HFFc6 (cell line): ENCODE measurements around the gene ICE1. TPM values are rescaled to one million over a fixed set of nuclear protein-coding genes. Genes with fewer than 3 reads are reported as not detected.

Source experiments
- DNase-seq: peaks from one replicate; pipeline ENCODE4 v3.0.0-alpha.2; 2018
- H3K27ac Mint-ChIP-seq: 2 replicates; pipeline ENCODE4 v1.8.0; 2020; ENCODE audit warnings: mild to moderate bottlenecking, mixed read lengths
- H3K27me3 Mint-ChIP-seq: 2 replicates; pipeline ENCODE4 v1.8.0; 2021; ENCODE audit warnings: mild to moderate bottlenecking, moderate library complexity, mixed read lengths; ENCODE audit not compliant: insufficient read depth
- H3K36me3 Mint-ChIP-seq: 2 replicates; pipeline ENCODE4 v1.8.0; 2021; ENCODE audit warnings: low read depth, mixed read lengths
- H3K4me1 Mint-ChIP-seq: 2 replicates; pipeline ENCODE4 v1.8.0; 2020; ENCODE audit warnings: low read depth, mixed read lengths
- H3K4me3 Mint-ChIP-seq: 2 replicates; pipeline ENCODE4 v1.8.0; 2020; ENCODE audit warnings: mild to moderate bottlenecking, moderate library complexity, mixed read lengths
- H3K9me3 Mint-ChIP-seq: 2 replicates; pipeline ENCODE4 v1.8.0; 2020; ENCODE audit warnings: mild to moderate bottlenecking, mixed read lengths
- CTCF ChIP-seq: fragments of 200-600 bp; sonication (generic); IDR thresholded peaks from 2 replicates; pipeline ENCODE4 v1.5.0; 2021; ENCODE audit warnings: antibody characterized with exemption, mild to moderate bottlenecking
- total RNA-seq, 6 experiments: library from RNA; stranded (reverse); fragmentation: NEBNext Ultra II Directional; extraction: Animal tissue kit (Norgen Biotek cat#: 25700); gene quantifications; 2 replicates in 1 of 6; 3 replicates in 5 of 6; pipeline ENCODE4 v1.2.3, GENCODE V29; 2021

The ICE1 gene
- total RNA-seq, 6 experiments from 2014 or later = 19.7 to 23.8 (median 22.2) TPM

- peaks cover 11% of the 10 kb centered on the region; the same call in 1 of the 2 replicates for H3K4me1 Mint-ChIP-seq
- H3K9me3 Mint-ChIP-seq = no peaks in the 10 kb centered on the region; the same call in 1 of the 2 replicates
- no peak overlapping the region for H3K27ac Mint-ChIP-seq
- H3K4me3 Mint-ChIP-seq = no peak overlapping the region
- DNase-seq = no peak
- H3K27me3 Mint-ChIP-seq = peaks cover 2% of the 10 kb centered on the region
- TF ChIP-seq CTCF = no peak
- no peaks in the 10 kb centered on the region for H3K36me3 Mint-ChIP-seq
These were observed 99.9 kb downstream of the ICE1 start for GRCh38 chr5:5522336-5522735.

GRCh38 chr5:5523066-5523505 is 100.6 kb downstream of the ICE1 start:
- H3K27ac Mint-ChIP-seq = no peak overlapping the region
- H3K9me3 Mint-ChIP-seq = no peaks in the 10 kb centered on the region; the same call in 1 of the 2 replicates
- H3K27me3 Mint-ChIP-seq = peaks cover 2% of the 10 kb centered on the region
- H3K4me1 Mint-ChIP-seq = peaks cover 11% of the 10 kb centered on the region; the same call in 1 of the 2 replicates
- DNase-seq = no peak
- H3K4me3 Mint-ChIP-seq = peak overlapping the region; percentile 57
- no peaks in the 10 kb centered on the region for H3K36me3 Mint-ChIP-seq
- no peak for TF ChIP-seq CTCF

GRCh38 chr5:5524327-5524726 is 101.8 kb downstream of the ICE1 start:
- Mint-ChIP-seq H3K4me1 (peaks cover 11% of the 10 kb centered on the region; the same call in 1 of the 2 replicates), H3K27ac (no peak overlapping the region), H3K9me3 (no peaks in the 10 kb centered on the region; the same call in 1 of the 2 replicates), H3K36me3 (no peaks in the 10 kb centered on the region), H3K27me3 (peaks cover 2% of the 10 kb centered on the region; the same call in 1 of the 2 replicates), H3K4me3 (no peak overlapping the region)
- TF ChIP-seq CTCF = no peak
- DNase-seq = no peak

- no peak overlapping the region for H3K4me3 Mint-ChIP-seq
- no peak for TF ChIP-seq CTCF
- peaks cover 1% of the 10 kb centered on the region for H3K27me3 Mint-ChIP-seq
- H3K36me3 Mint-ChIP-seq = no peaks in the 10 kb centered on the region
- H3K27ac Mint-ChIP-seq = no peak overlapping the region
- no peaks in the 10 kb centered on the region for H3K4me1 Mint-ChIP-seq
- no peak for DNase-seq
- H3K9me3 Mint-ChIP-seq = peaks cover 6% of the 10 kb centered on the region; the same call in 1 of the 2 replicates
These were observed 108.9 kb downstream of the ICE1 start for GRCh38 chr5:5531371-5531770.

- no peak overlapping the region for H3K27ac Mint-ChIP-seq
- H3K9me3 Mint-ChIP-seq = peaks cover 17% of the 10 kb centered on the region; the same call in 1 of the 2 replicates
- H3K27me3 Mint-ChIP-seq = peaks cover 3% of the 10 kb centered on the region
- DNase-seq = no peak
- no peak overlapping the region for H3K4me3 Mint-ChIP-seq
- H3K4me1 Mint-ChIP-seq = no peaks in the 10 kb centered on the region
- no peak for TF ChIP-seq CTCF
- no peaks in the 10 kb centered on the region for H3K36me3 Mint-ChIP-seq
These were observed 110.0 kb downstream of the ICE1 start for GRCh38 chr5:5532306-5533076.
